ENCODE data around the gene PRSS48. TPM values are rescaled to one million over a fixed set of nuclear protein-coding genes. Genes with fewer than 3 reads are reported as not detected.

Gene PRSS48
- total RNA-seq, 1 donor from 2014 or later = not detected

- H3K36me3 Mint-ChIP-seq (ENCODE audit: low read depth) = no peaks in the 10 kb centered on the region
- H3K27ac Mint-ChIP-seq (ENCODE audit: unreplicated experiment) = peak overlapping the region; percentile 92
- no peaks in the 10 kb centered on the region for H3K9me3 Mint-ChIP-seq (ENCODE audit: low read depth)
- no peak for DNase-seq (ENCODE audit: low spot score)
- peaks cover 49% of the 10 kb centered on the region for H3K4me1 Mint-ChIP-seq (ENCODE audit: low read depth)
- H3K27me3 Mint-ChIP-seq (ENCODE audit: low read depth) = no peaks in the 10 kb centered on the region
- TF ChIP-seq, protein P1, sequence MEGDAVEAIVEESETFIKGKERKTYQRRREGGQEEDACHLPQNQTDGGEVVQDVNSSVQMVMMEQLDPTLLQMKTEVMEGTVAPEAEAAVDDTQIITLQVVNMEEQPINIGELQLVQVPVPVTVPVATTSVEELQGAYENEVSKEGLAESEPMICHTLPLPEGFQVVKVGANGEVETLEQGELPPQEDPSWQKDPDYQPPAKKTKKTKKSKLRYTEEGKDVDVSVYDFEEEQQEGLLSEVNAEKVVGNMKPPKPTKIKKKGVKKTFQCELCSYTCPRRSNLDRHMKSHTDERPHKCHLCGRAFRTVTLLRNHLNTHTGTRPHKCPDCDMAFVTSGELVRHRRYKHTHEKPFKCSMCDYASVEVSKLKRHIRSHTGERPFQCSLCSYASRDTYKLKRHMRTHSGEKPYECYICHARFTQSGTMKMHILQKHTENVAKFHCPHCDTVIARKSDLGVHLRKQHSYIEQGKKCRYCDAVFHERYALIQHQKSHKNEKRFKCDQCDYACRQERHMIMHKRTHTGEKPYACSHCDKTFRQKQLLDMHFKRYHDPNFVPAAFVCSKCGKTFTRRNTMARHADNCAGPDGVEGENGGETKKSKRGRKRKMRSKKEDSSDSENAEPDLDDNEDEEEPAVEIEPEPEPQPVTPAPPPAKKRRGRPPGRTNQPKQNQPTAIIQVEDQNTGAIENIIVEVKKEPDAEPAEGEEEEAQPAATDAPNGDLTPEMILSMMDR (IDR thresholded peaks at IDR 0.05) = no peak
- peak overlapping the region; percentile 71 for H3K4me3 Mint-ChIP-seq (ENCODE audit: unreplicated experiment)
These were observed 47.3 kb downstream of the PRSS48 start for GRCh38 chr4:151324124-151324751.

- H3K36me3 Mint-ChIP-seq (ENCODE audit: low read depth) = no peaks in the 10 kb centered on the region
- DNase-seq (ENCODE audit: low spot score) = no peak
- TF ChIP-seq, protein P1 (IDR thresholded peaks at IDR 0.05) = peak; percentile 11
- no peaks in the 10 kb centered on the region for H3K27me3 Mint-ChIP-seq (ENCODE audit: low read depth)
- peak overlapping the region; percentile 71 for H3K4me3 Mint-ChIP-seq (ENCODE audit: unreplicated experiment)
- peak overlapping the region; percentile 92 for H3K27ac Mint-ChIP-seq (ENCODE audit: unreplicated experiment)
- H3K9me3 Mint-ChIP-seq (ENCODE audit: low read depth) = no peaks in the 10 kb centered on the region
- peaks cover 49% of the 10 kb centered on the region for H3K4me1 Mint-ChIP-seq (ENCODE audit: low read depth)
These were observed 47.8 kb downstream of the PRSS48 start for GRCh38 chr4:151324752-151325110.

- TF ChIP-seq, protein P1 (IDR thresholded peaks at IDR 0.05) = no peak
These were observed 48.4 kb downstream of the PRSS48 start, which contains the start of gene SH3D19 for GRCh38 chr4:151325111-151325948. Gene SH3D19, minus strand, starts transcription at chr4:151325605. Its CDS starts 253 bp downstream, at chr4:151325352.

DNA sequence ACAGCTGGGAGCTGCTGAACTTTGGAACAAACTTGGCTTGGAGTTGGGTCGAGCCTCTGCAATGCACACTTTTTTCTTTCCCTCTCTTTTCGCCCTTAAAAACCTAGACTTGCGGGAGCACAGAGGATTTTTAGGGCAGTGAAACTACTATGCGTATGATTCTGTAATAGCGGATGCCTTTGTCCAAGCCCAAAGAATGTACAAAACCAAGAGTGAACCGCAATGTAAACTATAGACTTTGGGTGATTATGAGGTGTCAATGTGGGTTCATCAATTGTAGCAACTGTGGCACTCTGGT, 48.9 kb downstream of the PRSS48 start:
- peaks cover 43% of the 10 kb centered on the region for H3K4me1 Mint-ChIP-seq (ENCODE audit: low read depth)
- TF ChIP-seq, protein P1 (IDR thresholded peaks at IDR 0.05) = no peak
- no peaks in the 10 kb centered on the region for H3K36me3 Mint-ChIP-seq (ENCODE audit: low read depth)
- H3K9me3 Mint-ChIP-seq (ENCODE audit: low read depth) = no peaks in the 10 kb centered on the region
- H3K4me3 Mint-ChIP-seq (ENCODE audit: unreplicated experiment) = peak overlapping the region; percentile 97
- H3K27me3 Mint-ChIP-seq (ENCODE audit: low read depth) = no peaks in the 10 kb centered on the region
- H3K27ac Mint-ChIP-seq (ENCODE audit: unreplicated experiment) = peak overlapping the region; percentile 96
- DNase-seq (ENCODE audit: low spot score) = no peak

More at GRCh38 chr4:151325111-151325948, 48.4 kb downstream of the PRSS48 start, which contains the start of gene SH3D19:
- H3K27me3 Mint-ChIP-seq (ENCODE audit: low read depth) = no peaks in the 10 kb centered on the region
- peak within 1 kb of the TSS; percentile 96 for H3K27ac Mint-ChIP-seq (ENCODE audit: unreplicated experiment)
- no peaks in the 10 kb centered on the region for H3K9me3 Mint-ChIP-seq (ENCODE audit: low read depth)
- peak within 1 kb of the TSS; percentile 97 for H3K4me3 Mint-ChIP-seq (ENCODE audit: unreplicated experiment)
- H3K36me3 Mint-ChIP-seq (ENCODE audit: low read depth) = no peaks in the 10 kb centered on the region
- DNase-seq (ENCODE audit: low spot score) = peak; percentile 80
- H3K4me1 Mint-ChIP-seq (ENCODE audit: low read depth) = peaks cover 45% of the 10 kb centered on the region

GRCh38 chr4:151329217-151330007, 52.5 kb downstream of the PRSS48 start:
- Mint-ChIP-seq H3K36me3 (ENCODE audit: low read depth) (no peaks in the 10 kb centered on the region), H3K9me3 (ENCODE audit: low read depth) (no peaks in the 10 kb centered on the region), H3K4me1 (ENCODE audit: low read depth) (peaks cover 9% of the 10 kb centered on the region), H3K27ac (ENCODE audit: unreplicated experiment) (no peak overlapping the region), H3K4me3 (ENCODE audit: unreplicated experiment) (no peak overlapping the region), H3K27me3 (ENCODE audit: low read depth) (no peaks in the 10 kb centered on the region)
- TF ChIP-seq, protein P1 (IDR thresholded peaks at IDR 0.05) = no peak
- DNase-seq (ENCODE audit: low spot score) = no peak
